OCI-LY1 (cell line): Measurements from ENCODE around the gene SLC25A34.

ENCODE experiments used
- H2AFZ ChIP-seq: fragments of 200-600 bp; sonication (generic), shearing (Covaris generic); 2 replicates; pipeline ENCODE4 v1.6.0; 2014; ENCODE audit warnings: antibody characterized with exemption, mild to moderate bottlenecking, low read length
- H3F3A ChIP-seq: fragments of 200-600 bp; sonication (generic), shearing (Covaris generic); 2 replicates; pipeline ENCODE4 v1.6.0; 2014; ENCODE audit warnings: mild to moderate bottlenecking, antibody characterized with exemption, low read length, moderate library complexity; ENCODE audit not compliant: insufficient read depth
- H3K27ac ChIP-seq: fragments of 200-600 bp; sonication (generic); 2 replicates; pipeline ENCODE4 v1.5.1; 2014; ENCODE audit warnings: low read length, mixed run types, mild to moderate bottlenecking, low read depth; ENCODE audit not compliant: poor library complexity, severe bottlenecking
- H3K27me3 ChIP-seq: fragments of 200-600 bp; sonication (generic); 2 replicates; pipeline ENCODE4 v1.6.0; 2014; ENCODE audit warnings: antibody characterized with exemption, mild to moderate bottlenecking, low read length, moderate library complexity; ENCODE audit not compliant: insufficient read depth
- H3K36me3 ChIP-seq: fragments of 200-600 bp; sonication (generic); 2 replicates; pipeline ENCODE4 v1.6.1; 2014; ENCODE audit warnings: mild to moderate bottlenecking, antibody characterized with exemption, low read length, moderate library complexity, mixed read lengths; ENCODE audit not compliant: insufficient read depth
- H3K4me1 ChIP-seq: fragments of 200-600 bp; sonication (generic); 2 replicates; pipeline ENCODE4 v1.5.1; 2014; ENCODE audit warnings: mild to moderate bottlenecking, low read length, moderate library complexity; ENCODE audit not compliant: insufficient read depth, severe bottlenecking
- H3K4me2 ChIP-seq: fragments of 200-600 bp; sonication (generic), shearing (Covaris generic); 2 replicates; pipeline ENCODE4 v1.6.1; 2014; ENCODE audit warnings: low read length
- H3K4me3 ChIP-seq: fragments of 200-600 bp; sonication (generic); 2 replicates; pipeline ENCODE4 v1.5.1; 2014; ENCODE audit warnings: low read length, low read depth, mild to moderate bottlenecking, mixed read lengths; ENCODE audit not compliant: poor library complexity, severe bottlenecking
- H3K79me2 ChIP-seq: fragments of 200-600 bp; shearing (Covaris generic); 2 replicates; pipeline ENCODE4 v1.6.1; 2016; ENCODE audit warnings: mixed run types, low read length, mixed read lengths; ENCODE audit not compliant: insufficient read depth
- H3K9ac ChIP-seq: fragments of 200-600 bp; sonication (generic), shearing (Covaris generic); 2 replicates; pipeline ENCODE4 v1.6.1; 2014; ENCODE audit warnings: mild to moderate bottlenecking, low read length, mixed read lengths
- H3K9me2 ChIP-seq: fragments of 200-600 bp; sonication (generic), shearing (Covaris generic); 2 replicates; pipeline ENCODE4 v1.6.1; 2014; ENCODE audit warnings: low read depth, mild to moderate bottlenecking, low read length, mixed read lengths
- H3K9me3 ChIP-seq: fragments of 200-600 bp; shearing (Covaris generic); 2 replicates; pipeline ENCODE4 v1.6.1; 2014; ENCODE audit warnings: low read length, mixed read lengths
- H4K20me1 ChIP-seq: fragments of 200-600 bp; sonication (generic), shearing (Covaris generic); 2 replicates; pipeline ENCODE4 v1.6.0; 2016; ENCODE audit warnings: mild to moderate bottlenecking, low read length; ENCODE audit not compliant: insufficient read depth
- EZH2 ChIP-seq: fragments of 200-600 bp; sonication (generic), shearing (Covaris generic); IDR thresholded peaks from 2 replicates; pipeline ENCODE4 v1.8.0; 2017; ENCODE audit warnings: borderline replicate concordance, mixed run types, mild to moderate bottlenecking, antibody characterized with exemption, low read length, moderate library complexity, mixed read lengths
- TF ChIP-seq, protein P1 (sequence below): fragments of 200-600 bp; sonication (generic), shearing (Covaris generic); IDR thresholded peaks from 2 replicates; pipeline ENCODE4 v1.5.1; 2017; ENCODE audit warnings: mild to moderate bottlenecking, antibody characterized with exemption, low read length, moderate library complexity, mixed read lengths

SLC25A34 gene

DNA sequence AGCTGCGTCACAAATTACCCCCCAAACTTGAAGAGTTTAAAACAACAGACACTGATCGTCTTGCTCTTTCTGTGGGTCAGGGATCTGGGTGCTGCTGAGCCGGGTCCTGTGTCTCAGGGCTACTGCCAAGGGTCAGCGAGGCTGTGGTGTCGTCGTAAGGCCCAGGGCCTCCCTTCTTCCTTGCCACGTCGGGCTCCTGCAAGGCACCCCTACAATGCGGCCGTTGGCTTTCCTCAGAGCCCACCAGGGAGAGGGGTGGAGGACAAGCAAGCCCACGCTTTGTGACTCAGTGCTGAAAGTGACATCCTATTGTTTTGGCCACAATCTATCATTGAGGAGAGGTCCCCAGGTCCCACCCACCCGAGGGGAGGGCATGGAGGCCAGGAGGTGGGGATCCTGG is 14.9 kb downstream of the SLC25A34 start:
- H3F3A ChIP-seq = no peaks in the 10 kb centered on the region
- H3K27me3 ChIP-seq = peaks cover 3% of the 10 kb centered on the region; the same call in 1 of the 2 replicates
- no peak overlapping the region for H3K4me3 ChIP-seq
- no peak overlapping the region for H3K9ac ChIP-seq
- no peaks in the 10 kb centered on the region for H3K4me1 ChIP-seq
- no peaks in the 10 kb centered on the region for H4K20me1 ChIP-seq
- H3K36me3 ChIP-seq = no peaks in the 10 kb centered on the region
- H3K9me2 ChIP-seq = no peaks in the 10 kb centered on the region
- no peak overlapping the region for H3K27ac ChIP-seq
- no peaks in the 10 kb centered on the region for H3K79me2 ChIP-seq
- no peaks in the 10 kb centered on the region for H3K9me3 ChIP-seq
- H2AFZ ChIP-seq = no peak overlapping the region
- no peak overlapping the region for H3K4me2 ChIP-seq
- TF ChIP-seq EZH2 = no peak
- TF ChIP-seq, protein P1, sequence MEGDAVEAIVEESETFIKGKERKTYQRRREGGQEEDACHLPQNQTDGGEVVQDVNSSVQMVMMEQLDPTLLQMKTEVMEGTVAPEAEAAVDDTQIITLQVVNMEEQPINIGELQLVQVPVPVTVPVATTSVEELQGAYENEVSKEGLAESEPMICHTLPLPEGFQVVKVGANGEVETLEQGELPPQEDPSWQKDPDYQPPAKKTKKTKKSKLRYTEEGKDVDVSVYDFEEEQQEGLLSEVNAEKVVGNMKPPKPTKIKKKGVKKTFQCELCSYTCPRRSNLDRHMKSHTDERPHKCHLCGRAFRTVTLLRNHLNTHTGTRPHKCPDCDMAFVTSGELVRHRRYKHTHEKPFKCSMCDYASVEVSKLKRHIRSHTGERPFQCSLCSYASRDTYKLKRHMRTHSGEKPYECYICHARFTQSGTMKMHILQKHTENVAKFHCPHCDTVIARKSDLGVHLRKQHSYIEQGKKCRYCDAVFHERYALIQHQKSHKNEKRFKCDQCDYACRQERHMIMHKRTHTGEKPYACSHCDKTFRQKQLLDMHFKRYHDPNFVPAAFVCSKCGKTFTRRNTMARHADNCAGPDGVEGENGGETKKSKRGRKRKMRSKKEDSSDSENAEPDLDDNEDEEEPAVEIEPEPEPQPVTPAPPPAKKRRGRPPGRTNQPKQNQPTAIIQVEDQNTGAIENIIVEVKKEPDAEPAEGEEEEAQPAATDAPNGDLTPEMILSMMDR = no peak

DNA sequence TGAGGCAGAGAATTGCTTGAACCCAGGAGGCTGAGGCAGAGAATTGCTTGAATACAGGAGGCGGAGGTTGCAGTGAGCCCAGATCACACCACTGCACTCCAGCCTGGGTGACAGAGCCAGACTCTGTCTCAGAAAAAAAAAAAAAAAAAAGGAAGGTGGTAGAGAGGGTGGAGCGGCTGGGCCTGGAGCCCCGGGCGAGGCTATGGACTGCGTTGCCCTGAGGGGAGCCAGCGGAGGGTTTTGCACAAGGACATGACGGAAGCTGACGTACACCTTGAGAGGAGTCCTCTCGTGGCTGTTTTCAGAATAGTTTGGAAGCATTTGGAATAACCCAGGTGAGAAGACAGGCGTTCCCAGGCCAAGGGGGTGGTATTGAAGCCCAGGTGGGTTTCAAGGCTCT is 15.7 kb downstream of the SLC25A34 start:
- no peaks in the 10 kb centered on the region for H3K9me2 ChIP-seq

DNA sequence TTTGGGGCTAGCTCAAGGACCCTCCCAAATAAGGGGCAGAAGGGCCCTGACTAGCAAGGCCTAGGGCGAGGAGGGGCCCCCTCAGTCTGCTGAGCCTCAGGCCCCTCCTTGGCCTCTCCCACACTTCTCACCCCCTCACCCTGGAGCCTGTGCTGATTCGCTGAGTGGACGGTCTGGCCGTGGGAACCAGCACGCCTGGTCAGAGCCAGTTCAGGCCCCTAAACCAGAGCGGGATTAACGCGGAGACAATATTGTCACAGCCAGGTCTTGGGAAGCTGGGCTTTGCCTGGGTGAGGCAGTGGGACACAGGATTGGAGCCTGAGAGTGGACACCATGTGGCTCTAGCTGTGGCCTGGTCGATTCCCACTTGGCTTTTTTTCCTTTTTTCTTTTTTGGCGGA is 17.7 kb downstream of the SLC25A34 start:
- Histone ChIP-seq H3K79me2 (no peaks in the 10 kb centered on the region), H3K27me3 (peaks cover 3% of the 10 kb centered on the region; the same call in 1 of the 2 replicates), H3K4me1 (no peaks in the 10 kb centered on the region), H4K20me1 (no peaks in the 10 kb centered on the region), H3K27ac (no peak overlapping the region), H3K9me2 (no peaks in the 10 kb centered on the region), H3K36me3 (no peaks in the 10 kb centered on the region), H3K9ac (no peak overlapping the region), H3K9me3 (no peaks in the 10 kb centered on the region), H3K4me3 (no peak overlapping the region), H3F3A (no peaks in the 10 kb centered on the region), H3K4me2 (no peak overlapping the region), H2AFZ (no peak overlapping the region)
- TF ChIP-seq EZH2 = no peak
- TF ChIP-seq, protein P1 = no peak

More for the DNA sequence above, 15.7 kb downstream of the SLC25A34 start:
- Histone ChIP-seq H3K9ac (no peak overlapping the region), H3K4me2 (no peak overlapping the region), H4K20me1 (no peaks in the 10 kb centered on the region), H3K9me3 (no peaks in the 10 kb centered on the region), H3K27ac (no peak overlapping the region), H3K27me3 (peaks cover 3% of the 10 kb centered on the region; the same call in 1 of the 2 replicates), H3K4me3 (no peak overlapping the region), H2AFZ (no peak overlapping the region), H3F3A (no peaks in the 10 kb centered on the region), H3K79me2 (no peaks in the 10 kb centered on the region), H3K4me1 (no peaks in the 10 kb centered on the region), H3K36me3 (no peaks in the 10 kb centered on the region)
- TF ChIP-seq EZH2 = no peak
- TF ChIP-seq, protein P1 = no peak
